Measurements from ENCODE around the gene NPHP4. TPM values are rescaled to one million over a fixed set of nuclear protein-coding genes. Genes with fewer than 3 reads are reported as not detected.

The NPHP4 gene
- total and polyA plus RNA-seq, 7 donors, result 1.3 to 2.8 (median 1.8) TPM

DNA sequence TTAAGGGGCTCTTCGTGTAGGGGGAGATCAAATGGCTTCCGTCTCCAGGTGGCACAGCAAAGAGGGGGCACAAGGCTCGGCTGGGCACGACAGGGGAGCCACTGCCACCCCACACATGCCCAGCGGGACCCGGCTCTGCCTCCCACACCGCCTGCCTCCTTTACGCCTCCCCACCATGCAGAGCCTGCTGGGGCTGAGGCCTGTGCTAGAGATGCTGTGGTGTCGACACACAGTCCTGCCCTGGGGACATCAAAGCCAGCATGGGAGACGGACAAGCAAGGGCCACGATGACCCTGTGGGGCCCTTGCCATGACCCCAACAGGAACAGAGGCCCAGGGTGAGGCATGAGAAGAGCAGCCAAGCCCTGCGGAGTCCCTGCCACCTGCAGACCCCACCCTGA is 102.8 kb downstream of the NPHP4 start:
- Histone ChIP-seq H3K36me3 (ENCODE audit: insufficient read depth in 1 of 2, low read depth in 1 of 2) (no peaks in the 10 kb centered on the region), H3K27me3 (ENCODE audit: insufficient read depth in 3 of 3, low read length in 2 of 3) (no peaks in the 10 kb centered on the region), H3K9me3 (no peaks in the 10 kb centered on the region), H3K27ac (no peak overlapping the region), H3K4me1 (no peaks in the 10 kb centered on the region), H3K4me3 (no peak overlapping the region)
- ATAC-seq (no peak), DNase-seq (peak in 1 of 2 donors; percentile 36)
- TF ChIP-seq, protein P1, sequence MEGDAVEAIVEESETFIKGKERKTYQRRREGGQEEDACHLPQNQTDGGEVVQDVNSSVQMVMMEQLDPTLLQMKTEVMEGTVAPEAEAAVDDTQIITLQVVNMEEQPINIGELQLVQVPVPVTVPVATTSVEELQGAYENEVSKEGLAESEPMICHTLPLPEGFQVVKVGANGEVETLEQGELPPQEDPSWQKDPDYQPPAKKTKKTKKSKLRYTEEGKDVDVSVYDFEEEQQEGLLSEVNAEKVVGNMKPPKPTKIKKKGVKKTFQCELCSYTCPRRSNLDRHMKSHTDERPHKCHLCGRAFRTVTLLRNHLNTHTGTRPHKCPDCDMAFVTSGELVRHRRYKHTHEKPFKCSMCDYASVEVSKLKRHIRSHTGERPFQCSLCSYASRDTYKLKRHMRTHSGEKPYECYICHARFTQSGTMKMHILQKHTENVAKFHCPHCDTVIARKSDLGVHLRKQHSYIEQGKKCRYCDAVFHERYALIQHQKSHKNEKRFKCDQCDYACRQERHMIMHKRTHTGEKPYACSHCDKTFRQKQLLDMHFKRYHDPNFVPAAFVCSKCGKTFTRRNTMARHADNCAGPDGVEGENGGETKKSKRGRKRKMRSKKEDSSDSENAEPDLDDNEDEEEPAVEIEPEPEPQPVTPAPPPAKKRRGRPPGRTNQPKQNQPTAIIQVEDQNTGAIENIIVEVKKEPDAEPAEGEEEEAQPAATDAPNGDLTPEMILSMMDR (IDR thresholded peaks at IDR 0.05), result no peak
- intact Hi-C loops (cut with DNase I), result no loop called here
- WGBS, 3 donors, result 84 to 87% (median 84%) methylated on average over 11 to 12 of the region's 12 CpGs

DNA sequence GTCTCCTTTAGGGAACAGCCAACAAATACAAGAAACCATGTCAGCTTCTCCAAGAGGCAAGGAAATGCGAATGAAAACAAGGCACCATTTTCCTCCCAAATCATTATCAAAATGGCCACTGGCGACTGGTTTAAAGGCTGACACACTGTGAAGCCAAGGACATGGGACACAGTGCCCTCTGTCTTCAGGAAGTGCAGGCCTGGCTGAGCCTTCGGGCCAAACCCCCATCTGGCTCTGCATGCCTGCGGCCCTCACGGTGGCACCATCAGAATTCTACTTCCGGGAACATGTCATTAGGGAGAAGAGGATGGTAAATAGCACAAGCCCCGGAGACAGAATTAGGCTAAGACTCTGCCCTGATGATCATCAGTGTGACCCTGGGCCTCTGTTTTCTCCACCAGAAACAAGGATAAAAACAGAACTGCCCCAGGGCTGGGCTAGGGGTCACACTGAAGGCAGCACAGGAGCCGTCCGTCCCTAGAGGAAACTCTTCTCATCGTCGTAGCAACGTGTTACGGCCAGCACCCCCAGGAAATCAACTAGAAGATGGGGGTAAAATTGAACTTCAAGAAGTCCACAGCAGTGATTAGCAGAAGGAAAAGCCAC is 103.5 kb downstream of the NPHP4 start:
- no peaks in the 10 kb centered on the region for H3K4me1 ChIP-seq
- WGBS, 3 donors, result 73 to 86% (median 79%) methylated on average over 13 of the region's 13 CpGs
- H3K27ac ChIP-seq, result no peak overlapping the region
- no peaks in the 10 kb centered on the region for H3K36me3 ChIP-seq (ENCODE audit: insufficient read depth in 1 of 2, low read depth in 1 of 2)
- no peaks in the 10 kb centered on the region for H3K9me3 ChIP-seq
- TF ChIP-seq, protein P1 (IDR thresholded peaks at IDR 0.05), result no peak
- ATAC-seq, result no peak
- DNase-seq, result peak in 1 of 2 donors; percentile 12
- intact Hi-C loops (cut with DNase I), result no loop called here
- no peak overlapping the region for H3K4me3 ChIP-seq
- no peaks in the 10 kb centered on the region for H3K27me3 ChIP-seq (ENCODE audit: insufficient read depth in 3 of 3, low read length in 2 of 3)

DNA sequence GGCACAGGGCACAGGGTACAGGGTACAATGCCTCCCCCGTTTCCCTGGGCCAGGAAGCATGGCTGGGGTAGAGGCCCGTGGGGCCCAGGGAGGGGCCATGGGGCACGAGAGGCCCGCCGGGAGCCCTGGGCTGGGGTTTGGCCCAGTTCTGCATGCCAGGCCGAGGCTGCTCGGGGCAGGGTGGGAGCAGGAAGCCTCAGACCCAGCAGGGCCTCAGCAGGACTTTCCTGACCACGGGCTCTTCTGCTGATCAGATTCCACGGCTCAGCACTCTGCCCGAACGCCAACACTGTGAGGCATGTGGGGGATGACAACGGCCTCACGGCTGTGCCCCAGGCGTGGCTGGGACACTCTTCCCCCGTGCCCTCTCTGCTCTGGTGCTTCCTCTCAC is 104.3 kb downstream of the NPHP4 start:
- Histone ChIP-seq H3K4me3 (no peak overlapping the region), H3K4me1 (no peaks in the 10 kb centered on the region), H3K9me3 (no peaks in the 10 kb centered on the region), H3K27me3 (ENCODE audit: insufficient read depth in 3 of 3, low read length in 2 of 3) (no peaks in the 10 kb centered on the region), H3K27ac (no peak overlapping the region), H3K36me3 (ENCODE audit: insufficient read depth in 1 of 2, low read depth in 1 of 2) (no peaks in the 10 kb centered on the region)
- intact Hi-C loops (cut with DNase I), result no loop called here
- ATAC-seq, result no peak
- WGBS, 3 donors, result 82 to 87% (median 85%) methylated on average over 14 to 15 of the region's 15 CpGs
- TF ChIP-seq, protein P1 (IDR thresholded peaks at IDR 0.05), result no peak
- peak in 1 of 2 donors; percentile 23 for DNase-seq

DNA sequence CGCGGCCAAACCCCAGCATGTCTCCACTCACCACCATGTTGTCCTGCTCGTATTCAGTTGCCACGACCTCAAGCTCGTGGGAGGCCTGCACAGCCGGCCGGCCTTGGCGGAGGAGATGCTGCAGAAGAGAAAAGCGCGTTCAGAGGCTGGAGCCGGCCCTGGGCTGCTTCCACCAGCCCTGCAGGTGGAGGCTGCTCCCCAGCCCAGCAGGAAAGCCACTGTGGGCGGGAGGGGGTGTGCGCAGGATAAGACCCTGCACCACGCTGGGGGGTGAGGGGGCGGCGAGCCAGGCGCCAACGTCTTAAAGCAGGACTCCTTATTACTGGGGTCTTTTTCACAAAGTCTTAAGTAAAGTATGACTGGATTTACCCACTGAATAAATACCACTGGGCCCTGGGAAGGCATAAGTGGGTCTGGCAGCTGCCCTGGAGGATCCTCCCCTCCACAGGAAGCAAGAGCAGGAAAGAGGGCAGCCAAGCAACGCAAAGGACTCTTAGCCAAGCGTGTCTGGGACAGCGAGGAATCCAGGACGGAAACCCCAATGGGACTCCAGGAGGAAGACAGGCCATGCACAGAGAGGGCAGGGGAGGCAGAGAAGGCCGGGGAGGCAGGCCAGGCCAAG is 104.8 kb downstream of the NPHP4 start:
- ATAC-seq (no peak), DNase-seq (peak in 1 of 2 donors; percentile 46)

More for the DNA sequence above, 104.8 kb downstream of the NPHP4 start:
- no peak overlapping the region for H3K4me3 ChIP-seq
- intact Hi-C loops (cut with DNase I), result no loop called here
- WGBS, 3 donors, result 88 to 93% (median 89%) methylated on average over 21 to 23 of the region's 23 CpGs
- no peaks in the 10 kb centered on the region for H3K36me3 ChIP-seq (ENCODE audit: insufficient read depth in 1 of 2, low read depth in 1 of 2)
- no peak overlapping the region for H3K27ac ChIP-seq
- no peaks in the 10 kb centered on the region for H3K27me3 ChIP-seq (ENCODE audit: insufficient read depth in 3 of 3, low read length in 2 of 3)
- TF ChIP-seq, protein P1 (IDR thresholded peaks at IDR 0.05), result no peak
- H3K4me1 ChIP-seq, result no peaks in the 10 kb centered on the region
- H3K9me3 ChIP-seq, result no peaks in the 10 kb centered on the region
